Activated CD4-positive, alpha-beta T cell treated with anti-CD3 and anti-CD28 coated beads, Interleukin-2, amount 50 U/mL, for 24 hours (primary cell): ENCODE data around the gene SCLY.
"Not testable (repeated sequence)": the region's sequence is repeated elsewhere in the genome, so short reads cannot be mapped to it uniquely, and the experiment has no call there.

Source experiments
- DNase-seq, 2 donors: peaks; one replicate each; pipeline ENCODE4 v3.0.0-alpha.2; 2020; ENCODE audit warnings: low read depth in 1 of 2, low spot score in 1 of 2

Gene SCLY

DNA sequence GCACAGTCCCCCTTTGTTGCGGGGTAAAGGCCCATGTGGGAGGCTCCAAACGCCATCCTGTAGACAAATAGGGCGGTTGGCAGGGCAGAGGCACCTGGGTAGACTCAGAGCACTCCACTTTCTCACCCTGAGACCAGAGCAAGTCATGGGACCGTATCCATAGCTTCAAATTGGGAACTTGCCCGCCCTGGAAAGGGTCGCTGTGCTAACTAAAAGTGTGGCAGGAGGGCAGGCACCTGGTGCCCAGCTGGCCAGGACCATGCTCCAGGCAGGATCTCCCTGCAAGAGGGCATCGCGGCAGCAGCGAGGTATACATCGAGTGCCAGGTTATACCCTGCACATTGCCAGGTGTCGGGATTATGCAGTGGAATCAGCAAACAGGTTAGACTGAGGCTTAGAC lies 20.8 kb upstream of the SCLY start:
- no peak for DNase-seq

DNA sequence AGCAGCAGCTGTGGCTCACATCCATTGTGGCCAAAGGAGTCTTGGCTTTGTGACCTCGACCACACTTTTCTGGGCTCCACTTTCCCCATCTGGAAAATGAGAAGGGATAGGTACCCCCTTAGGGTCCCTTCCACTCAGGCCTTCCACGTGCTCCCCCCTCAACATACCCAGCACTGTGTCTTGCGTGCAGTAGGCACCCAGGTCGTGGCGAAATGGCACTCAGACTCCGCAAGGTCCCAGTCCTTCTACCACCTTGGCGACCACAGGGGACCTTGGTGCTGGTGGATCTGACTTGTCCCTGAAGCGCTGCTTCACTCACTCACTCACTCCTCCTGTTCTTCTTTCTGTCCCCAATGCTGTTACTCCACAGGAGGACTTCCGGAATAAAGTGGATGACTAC lies 19.9 kb upstream of the SCLY start:
- no peak for DNase-seq

DNA sequence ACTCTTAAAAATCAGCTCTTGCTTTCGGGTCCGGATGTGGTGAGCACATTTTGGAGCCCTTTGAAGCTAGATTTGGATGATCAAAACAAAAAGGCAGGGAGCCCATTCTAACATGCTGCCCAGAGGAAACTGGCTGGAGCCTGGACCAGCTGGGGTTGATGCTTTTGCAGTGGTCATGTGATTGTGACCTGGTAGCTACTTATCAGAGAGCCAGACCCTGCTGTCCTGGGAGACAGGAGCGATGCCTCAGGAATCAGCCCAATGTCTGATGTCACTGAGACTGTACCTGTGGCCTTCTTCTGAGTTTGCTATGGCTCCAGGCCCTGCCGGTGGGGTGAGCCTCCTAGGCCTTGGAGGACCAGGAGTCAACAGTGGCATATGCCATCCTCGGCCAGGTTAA lies 18.7 kb upstream of the SCLY start:
- DNase-seq: no peak

DNA sequence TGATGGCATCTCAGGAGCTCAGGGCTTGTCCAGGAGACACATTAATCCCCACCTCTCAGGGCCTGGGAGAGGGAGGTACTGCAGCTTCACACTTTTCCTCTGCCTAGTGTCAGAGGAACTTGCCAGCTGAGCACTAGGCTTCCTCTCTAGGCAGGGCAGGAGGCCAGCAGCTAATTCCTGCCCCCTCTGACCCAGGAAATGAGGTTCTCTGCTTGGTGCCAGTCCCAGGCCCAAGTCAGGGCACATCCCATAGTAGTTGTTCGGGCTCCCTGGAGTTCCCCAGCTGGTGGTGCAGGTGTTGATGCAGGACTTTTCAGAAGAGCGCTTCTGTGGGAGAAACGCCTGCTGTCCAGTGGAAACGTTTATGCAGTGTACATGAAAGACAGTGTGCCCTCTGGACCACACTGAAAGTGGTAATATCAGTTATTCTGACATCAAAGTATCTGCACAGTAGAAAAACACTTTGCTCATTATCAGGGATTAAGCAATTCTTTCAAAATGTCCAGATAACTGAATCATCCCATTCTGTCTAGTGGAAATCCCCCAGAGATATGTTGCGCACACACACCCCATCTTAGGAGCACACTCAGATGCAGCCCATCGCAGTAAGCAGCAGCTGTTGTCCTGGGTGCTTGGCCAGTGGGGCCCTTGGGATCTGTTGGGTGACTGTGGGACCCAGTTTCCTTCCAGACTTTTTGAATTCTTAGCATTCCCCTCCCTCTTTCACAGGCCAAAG lies 17.8 kb upstream of the SCLY start:
- DNase-seq: no peak

DNA sequence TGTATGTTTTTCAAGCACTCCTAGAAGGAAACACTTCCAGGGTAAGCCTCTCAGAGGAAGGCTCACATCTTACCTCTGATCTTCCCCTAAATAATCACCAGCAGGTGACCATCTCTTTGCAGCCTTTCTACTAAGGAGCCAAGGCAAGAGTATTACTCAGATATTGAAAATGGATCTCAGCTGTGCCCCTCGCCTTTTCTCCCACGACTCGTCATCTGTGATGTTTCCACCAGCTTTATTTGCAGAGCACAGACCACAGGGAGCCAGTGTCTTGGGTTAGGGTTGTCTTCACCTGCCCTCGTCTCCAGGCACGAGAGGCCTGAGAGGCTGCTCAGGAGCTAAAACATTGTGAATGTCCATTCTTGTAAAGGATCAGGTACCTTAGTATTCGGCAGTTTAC lies 16.9 kb upstream of the SCLY start:
- no peak for DNase-seq

DNA sequence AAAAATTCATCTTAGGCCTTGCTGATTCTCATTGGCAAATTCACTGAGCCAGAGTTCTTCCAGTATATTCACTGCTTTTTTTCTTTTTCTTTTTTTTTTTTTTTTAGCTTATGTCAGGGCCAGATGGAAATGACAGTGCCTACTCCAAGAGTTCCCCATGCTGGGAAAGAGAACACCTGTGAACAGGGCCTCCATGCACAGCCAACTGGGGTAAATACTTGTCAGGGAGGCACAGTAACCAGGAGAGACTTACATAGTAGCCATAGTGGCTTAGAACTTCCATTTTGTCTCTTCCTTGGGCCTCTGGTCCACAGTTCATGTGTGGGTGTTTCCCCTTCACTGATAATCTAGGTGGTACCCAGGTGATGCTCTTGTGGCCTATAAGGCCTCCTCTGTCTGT lies 15.2 kb upstream of the SCLY start:
- DNase-seq: no peak

DNA sequence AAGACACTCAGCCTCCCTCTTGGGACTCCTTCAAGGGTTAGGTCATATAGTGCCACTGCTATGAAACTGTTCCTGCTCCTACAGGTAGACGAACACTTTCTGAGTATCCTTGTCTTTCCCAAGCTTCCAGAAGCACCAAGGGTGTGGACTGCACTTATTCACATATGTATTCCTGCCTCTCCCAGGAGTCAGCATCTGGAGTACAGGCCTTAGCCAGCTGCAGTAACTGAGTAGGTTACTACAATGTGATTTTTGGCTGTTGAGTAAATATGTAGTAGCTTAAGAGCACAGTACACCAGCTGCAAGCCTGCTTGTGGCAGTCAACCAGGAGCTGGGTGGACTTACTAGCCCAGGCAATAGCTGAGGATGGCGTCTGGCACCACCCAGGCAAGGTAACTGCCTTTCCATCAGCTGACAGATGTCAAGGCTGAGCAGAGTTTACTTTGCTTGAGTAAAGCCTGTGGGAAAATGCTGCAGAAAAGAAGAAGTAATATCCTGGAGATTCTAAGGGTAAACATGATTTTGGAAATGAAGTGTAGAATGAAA lies 14.0 kb upstream of the SCLY start:
- DNase-seq: no peak

DNA sequence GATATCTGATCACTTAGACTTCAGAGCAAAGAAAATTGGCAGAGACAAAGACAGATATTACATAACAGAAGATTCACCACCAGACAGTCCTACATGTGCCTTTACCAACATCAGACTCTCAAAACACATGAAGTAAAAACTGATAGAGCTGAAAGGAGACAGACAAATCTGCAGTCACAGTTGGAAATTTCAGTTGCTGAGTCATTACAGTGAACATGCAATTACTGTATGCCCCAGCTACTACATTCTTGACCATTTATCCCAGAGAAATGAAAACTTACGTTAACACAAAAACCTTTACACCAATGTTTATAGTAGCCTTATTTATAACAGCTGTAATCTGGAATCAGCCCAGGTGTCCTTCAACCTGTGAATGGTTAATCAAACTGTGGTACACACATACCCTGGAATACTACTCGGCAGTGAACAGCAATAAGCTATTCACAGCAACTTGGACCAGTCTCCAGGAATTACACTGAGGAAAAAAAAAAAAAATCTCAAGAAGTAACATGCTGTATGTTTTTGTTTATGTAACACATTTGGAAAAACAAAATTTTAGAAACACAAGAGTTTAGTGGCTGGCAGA lies 7.5 kb upstream of the SCLY start:
- no peak for DNase-seq

DNA sequence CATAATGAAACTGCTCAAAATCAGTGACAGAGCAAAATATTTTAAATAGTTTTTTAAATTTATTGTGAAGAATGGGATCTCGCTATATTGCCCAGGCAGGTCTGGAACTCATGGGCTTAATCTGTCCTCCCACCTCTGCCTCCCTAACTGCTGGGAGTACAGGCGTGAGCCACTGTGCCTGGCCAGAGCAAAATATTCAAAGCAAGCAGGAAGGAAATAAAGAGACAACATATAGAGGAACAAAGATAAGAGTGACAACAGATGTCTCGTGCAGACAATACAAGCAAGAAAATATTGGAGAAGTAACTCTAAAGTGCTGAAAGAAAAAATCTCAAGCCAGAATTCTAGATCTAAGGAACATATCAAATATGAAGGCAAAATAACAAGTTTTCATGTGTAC lies 5.0 kb upstream of the SCLY start:
- no peak for DNase-seq

DNA sequence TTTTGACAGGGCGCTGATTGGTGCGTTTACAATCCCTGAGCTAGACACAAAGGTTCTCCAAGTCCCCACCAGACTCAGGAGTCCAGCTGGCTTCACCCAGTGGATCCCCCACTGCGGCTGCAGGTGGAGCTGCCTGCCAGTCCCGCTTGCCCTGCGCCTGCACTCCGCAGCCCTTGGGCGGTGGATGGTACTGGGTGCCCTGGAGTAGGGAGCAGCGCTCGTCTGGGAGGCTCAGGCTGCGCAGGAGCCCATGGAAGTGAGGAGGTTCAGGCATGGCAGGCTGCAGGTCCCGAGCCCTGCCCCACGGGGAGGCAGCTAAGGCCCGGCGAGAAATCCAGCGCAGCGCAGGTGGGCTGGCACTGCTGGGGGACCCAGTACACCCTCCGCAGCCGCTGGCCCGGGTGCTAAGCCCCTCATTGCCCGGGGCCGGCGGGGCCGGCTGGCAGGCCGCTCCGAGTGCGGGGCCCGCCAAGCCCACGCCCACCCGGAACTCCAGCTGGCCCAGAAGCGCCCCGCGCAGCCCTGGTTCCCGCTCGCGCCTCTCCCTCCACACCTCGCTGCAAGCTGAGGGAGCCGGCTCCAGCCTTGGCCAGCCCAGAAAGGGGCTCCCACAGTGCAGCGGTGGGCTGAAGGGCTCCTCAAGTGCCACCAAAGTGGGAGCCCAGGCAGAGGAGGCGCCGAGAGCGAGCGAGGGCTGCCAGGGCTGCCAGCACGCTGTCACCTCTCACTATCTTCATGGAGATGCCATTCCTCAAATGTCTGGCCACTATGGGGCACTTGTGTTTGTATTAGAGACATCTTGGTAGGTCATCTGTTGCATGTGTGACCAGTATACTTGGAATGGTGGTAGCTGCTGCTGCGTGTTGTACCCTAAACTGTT lies 2.9 kb upstream of the SCLY start:
- not testable (repeated sequence) for DNase-seq

DNA sequence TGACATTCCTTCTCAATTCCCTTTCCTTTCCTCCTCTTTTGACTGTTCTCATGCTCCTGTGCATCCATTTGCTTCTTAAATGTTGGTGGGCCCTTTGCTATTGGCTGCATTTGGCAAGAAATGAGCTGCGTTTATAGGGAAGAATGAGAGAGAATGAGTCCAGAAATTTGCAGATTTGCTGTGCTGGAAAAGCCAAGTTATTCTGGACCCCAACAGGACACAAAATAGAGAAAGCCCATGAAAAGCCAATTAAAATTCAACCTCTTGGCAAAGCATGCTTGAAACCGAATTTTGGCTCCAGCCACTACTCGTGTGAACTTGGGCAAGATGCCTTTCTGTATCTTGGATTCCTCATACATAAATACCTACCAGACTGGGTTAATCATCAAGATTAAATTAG lies 1.3 kb upstream of the SCLY start:
- no peak for DNase-seq

DNA sequence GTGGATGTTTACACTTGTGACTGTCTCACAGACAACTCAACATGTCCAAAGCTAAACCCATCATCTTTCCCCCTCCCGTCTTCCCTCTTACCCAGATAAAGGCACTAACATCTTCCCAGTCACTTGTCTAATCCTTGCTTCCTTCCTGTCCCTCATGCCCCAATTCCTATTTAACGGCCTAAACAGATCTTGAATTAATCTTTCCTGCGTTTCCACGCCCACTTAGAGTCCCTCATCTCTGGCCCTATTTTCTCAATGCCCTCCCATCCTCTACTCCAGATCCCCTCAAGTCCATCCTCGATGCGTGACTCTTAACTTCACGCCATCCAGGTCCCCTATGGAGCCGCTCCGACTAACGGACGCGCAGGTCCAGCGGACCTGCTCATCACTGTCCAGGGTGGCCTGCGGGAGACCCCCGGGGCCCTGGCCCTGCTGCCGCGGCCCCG lies 682 bp upstream of the SCLY start:
- no peak for DNase-seq

DNA sequence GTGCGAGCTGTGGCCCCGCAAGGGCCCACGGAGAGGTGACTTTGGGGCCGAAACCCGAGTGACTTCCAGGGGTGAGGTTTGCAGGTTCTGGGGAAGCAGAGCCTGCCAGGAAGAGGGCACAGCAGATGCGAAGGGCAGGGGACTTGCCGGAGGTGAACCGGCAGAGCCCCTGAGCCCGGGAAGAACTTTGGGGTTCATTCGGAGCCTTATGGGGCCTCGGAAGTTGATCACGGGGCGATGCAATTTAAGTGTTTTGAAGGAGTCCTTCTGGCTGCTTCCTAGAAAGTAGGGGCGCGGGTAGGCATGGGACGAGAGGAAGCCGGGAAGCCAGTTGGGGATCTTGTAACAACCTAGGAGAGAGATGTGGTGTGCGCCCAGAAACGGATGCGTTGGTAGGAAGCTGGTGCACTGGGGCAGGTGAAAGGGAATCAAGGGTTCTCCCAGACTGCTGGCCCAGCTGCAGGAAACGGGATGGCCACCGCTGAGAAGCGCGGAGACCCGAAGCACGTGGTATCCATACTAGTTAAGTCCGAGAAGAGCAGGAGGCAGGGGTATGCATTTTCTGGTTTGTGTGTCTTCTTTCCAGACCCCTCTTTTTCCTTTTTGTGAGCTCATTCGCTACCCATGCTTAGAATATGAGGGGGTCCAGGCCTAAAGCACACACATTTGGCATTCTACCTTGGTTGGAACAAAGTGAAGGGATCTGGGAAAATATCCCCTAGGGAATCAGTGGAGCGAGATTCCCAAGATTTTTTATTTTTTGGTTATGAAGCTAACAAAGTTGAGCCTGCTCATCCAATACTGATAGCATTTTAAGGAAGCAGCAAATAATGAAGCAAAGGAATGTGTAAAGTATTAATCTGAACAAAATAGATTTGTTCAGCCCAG lies 758 bp downstream of the SCLY start:
- DNase-seq: peak in 1 of 2 donors; percentile 8

DNA sequence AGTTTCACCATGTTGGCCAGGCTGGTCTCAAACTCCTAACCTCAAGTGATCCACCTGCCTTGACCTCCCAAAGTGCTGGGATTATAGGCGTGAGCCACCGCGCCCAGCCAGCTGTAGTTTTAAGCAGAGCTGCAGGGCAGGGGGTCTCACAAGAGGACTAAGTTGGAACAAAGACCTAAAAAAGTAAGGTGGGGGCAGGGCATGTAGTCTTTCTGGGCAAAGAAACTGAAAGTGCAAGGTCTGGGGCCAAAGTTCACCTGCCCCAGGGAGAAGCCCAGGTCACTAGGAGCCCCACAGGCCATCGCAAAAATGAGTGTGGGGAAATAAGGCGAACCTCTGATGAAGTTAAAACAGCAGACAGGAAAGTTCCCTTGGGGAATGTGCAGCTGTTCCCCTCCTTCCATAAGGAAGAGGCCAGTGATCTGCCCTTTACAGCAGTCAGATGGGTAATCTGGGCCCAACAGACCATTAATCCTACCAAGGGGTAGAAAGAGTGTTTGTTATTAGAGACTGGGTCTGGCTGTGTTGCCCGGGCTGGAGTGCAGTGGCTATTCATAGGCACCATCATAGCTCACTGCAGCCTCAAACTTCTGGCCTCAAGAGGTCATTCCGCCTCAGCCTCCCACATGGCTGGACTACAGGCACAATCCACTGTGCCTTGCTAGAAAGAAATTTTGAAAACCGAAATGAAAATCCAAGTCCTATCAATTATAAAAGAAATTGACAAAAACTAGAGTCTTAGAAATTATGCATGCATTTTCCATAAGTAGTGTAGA lies 2.8 kb downstream of the SCLY start:
- DNase-seq: no peak

DNA sequence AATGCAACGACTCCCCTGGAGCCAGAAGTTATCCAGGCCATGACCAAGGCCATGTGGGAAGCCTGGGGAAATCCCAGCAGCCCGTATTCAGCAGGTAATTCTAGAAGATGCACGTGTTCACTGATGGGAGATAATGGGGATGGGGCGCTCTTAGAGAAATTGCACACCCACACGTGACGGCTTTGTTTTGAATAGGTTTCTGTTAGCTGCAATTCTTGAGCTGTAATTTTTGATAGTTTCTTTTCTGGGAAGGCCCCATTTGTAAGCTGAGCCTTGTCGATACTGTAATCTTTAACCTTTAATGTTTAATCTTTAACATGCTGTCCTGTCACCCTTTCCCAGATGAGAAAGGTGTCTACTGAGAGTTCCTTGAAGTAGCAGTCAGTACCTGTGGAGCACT lies 3.6 kb downstream of the SCLY start:
- DNase-seq: no peak

DNA sequence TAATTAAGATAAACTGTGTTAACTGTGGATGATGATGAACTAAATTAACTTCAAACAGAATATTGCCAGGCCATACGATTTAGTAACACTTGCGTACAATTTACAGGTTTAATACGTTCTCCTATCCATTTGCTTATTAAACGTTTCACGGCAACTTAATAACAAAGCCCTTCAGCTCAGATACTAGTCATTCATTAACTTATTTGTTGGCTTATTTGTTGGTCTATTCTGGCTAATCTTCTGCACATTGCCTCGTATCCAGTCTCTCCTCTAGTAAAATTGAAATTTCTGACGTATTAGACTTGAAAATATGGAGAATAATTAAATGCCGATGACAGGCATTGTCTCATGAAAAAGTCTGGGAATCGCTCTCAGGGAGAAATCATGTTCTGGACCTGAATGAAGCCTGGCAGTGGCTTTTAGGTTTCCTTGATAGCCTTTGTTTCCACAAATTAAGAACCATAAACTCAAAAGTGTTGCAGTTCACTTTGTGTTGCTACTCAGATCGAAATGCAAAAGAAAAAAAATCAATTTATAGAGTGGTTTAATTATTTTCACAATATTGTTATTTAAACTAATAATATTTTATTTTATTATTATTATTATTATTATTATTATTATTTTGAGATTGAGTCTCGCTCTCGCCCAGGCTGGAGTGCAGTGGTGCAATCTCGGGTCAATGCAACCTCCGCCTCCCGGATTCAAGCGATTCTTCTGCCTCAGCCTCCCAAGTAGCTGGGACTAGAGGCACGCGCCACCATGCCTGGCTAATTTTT lies 4.5 kb downstream of the SCLY start:
- DNase-seq: no peak

DNA sequence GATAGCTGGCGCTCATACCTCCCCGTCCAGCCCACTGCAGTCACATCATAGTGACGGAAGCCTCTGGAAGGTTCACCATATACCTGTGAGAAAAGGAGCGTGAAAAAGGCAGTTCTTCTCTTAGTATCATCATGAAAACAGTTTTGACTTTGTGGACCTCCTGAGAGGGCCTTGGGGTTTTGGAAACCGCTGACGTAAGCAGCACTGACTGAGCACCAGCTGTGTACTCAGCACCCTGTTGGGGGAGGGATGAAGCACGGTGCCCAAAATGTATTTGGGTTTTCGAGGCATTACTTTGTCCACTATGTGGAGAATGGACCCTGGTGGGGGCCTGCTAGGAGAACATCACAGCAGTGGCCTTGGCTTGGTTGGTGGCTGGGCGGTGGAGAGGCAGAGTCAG lies 5.4 kb downstream of the SCLY start:
- DNase-seq: no peak

DNA sequence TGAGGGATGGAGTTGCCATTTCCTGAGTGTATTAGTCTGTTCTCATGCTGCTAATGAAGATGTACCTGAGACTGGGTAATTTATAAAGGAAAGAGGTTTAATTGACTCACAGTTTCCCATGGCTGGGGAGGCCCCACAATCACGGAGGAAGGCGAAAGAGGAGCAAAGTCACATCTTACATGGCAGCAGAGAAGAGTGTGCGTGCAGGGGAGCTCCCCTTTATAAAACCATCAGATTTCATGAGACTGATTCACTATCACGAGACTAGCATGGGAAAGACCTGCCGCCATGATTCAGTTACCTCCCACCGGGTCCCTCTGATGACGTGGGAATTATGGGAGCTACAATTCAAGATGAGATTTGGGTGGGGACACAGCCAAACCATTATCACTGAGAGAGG lies 5.9 kb downstream of the SCLY start:
- DNase-seq: peak in 1 of 2 donors; percentile 35

DNA sequence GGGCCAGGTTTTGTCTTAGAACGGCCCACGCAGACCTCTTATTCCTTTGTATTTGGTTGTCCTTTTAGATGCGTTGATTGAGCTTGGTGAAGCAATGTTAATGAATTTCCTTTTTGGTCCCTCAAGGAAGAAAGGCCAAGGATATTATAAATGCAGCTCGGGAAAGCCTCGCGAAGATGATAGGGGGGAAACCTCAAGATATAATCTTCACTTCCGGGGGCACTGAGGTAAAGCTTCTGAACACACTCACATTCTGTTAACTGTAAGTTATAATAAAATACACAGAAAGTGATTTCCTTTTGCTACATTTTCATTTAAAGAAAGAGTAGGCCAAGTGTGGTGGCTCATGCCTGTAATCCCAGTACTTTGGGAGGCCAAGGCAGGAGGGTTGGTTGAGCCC lies 7.1 kb downstream of the SCLY start:
- DNase-seq: no peak
